Limb (tissue), 2 donors: ENCODE measurements around the gene DMAC2.
"Not testable (repeated sequence)": the region's sequence is repeated elsewhere in the genome, so short reads cannot be mapped to it uniquely, and the experiment has no call there.

Experiments
- DNase-seq, 2 donors: peaks; one replicate each; pipeline ENCODE4 v3.0.0-alpha.2; 2016; ENCODE audit errors: extremely low spot score in 2 of 2

The DMAC2 gene

DNA sequence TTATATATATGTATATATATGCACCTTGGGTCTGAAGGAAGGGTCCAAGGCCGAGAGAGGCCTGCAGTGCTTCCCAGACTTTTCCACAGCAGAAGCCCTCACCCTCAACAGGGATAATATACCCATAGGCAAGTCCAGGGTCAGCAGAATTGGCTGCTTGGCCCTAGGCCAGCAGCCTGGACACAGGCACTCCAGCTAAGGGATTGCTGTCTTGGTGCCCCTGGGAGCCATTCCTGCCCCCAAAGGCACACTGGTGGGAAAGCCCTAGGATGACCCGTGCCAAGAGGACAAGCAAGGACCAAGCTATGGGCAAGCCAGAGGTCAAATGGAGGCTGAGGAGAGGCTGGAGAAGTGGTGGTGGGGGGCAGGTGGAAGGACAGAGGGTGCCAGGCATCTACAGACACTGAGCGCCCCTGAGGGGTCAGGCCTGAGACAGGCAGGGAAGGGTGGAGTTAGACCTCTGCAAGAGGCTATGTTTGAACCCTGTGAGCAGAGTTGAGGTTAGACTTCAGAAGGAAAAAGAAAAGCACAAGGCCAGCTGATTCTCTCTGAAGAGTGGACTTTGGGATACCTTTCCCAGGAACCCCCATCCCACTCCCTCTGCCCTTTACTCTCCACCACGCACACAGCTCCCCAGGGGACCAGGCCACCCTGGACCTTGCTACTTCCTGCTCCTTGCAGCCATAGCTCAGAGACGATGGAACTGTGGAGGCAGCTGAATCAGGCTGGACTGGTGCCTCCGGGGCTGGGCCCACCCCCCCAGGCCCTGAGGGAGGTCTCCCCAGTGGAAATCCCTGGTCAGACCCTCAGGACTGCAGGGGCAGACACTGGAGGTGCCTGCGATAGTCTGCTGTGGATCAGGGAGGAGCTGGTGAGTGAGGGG is 3.0 kb upstream of the DMAC2 start, which contains the start of gene ERICH4:
Gene ERICH4, plus strand, starts transcription at position 684 of the 883 bp plus-strand sequence. Its CDS starts 14 bp downstream, at position 698.
- no peak for DNase-seq

GRCh38 chr19:41441321-41441945 is 1.7 kb upstream of the DMAC2 start:
- no peak for DNase-seq

DNA sequence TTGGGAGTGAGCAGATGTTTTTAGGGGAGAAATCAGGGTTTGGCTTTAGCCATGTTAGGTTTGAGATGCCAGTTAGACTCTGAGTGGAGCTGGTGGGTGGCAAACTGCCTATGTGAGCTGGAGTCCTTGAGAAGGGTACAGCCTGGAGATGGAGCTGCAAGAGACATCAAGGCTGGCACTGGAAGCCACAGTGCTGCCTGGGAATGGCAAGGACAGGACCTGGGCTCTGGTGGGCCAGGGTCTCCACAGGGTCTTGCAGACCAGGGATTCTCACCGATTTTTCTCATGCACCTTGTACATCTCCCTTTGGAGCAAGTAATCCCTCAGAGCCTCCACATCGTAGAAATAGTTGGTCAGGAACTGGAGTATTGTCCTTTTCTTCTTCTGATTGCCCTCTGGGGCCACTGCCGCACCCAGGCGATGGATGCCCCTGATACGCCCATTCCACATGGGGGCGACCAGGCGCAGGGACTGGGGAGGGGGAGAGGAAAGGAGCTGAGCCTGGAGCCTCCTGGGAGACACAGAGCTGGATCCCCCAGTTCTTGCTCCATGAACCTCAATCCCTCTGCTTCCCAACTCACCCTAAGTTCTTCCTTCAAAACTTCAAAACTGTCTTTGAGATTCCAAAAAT is 1.7 kb downstream of the DMAC2 start:
- no peak for DNase-seq

DNA sequence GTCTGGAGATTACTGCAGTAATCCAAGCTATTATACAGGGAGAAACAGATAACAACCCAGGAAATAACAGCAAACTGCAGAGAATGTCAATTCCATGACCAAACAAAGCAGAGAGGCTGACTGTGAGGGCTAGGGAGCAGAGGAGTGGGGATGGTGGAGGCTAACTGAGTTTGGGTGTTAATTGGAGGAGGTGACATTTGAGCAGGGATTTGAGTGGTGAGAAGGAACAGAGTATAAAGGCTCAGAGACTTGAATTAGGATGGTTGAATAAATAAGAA is 3.1 kb downstream of the DMAC2 start:
- no peak for DNase-seq

- DNase-seq = no peak
Measured at GRCh38 chr19:41435936-41436673, 3.6 kb downstream of the DMAC2 start.

- DNase-seq = not testable (repeated sequence)
Measured at GRCh38 chr19:41435376-41435775, 4.3 kb downstream of the DMAC2 start.

- DNase-seq = no peak
Measured at GRCh38 chr19:41434450-41434849, 5.3 kb downstream of the DMAC2 start.

DNA sequence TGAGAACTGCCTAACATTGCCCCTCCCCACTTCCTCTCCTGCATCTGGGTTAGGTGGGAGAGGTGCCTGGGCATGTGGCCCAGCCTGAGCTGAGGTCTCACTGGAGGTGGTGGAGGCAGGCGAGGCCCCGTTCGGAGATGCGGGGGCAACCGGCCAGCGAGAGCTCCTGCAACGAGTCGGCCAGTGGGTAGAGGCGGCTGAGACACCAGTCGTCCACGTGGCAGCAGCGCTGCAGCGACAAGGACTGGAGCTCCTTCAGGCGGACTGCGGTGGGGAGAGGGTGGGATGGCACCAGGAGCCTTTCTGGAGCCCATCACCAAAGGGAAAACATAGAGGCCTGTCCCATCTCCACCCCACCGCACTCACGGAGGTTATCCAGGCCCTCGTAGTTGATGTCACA is 6.5 kb downstream of the DMAC2 start:
- DNase-seq = no peak

- no peak for DNase-seq
Measured at GRCh38 chr19:41431426-41432386, 8.0 kb downstream of the DMAC2 start.

- DNase-seq = no peak
Measured at GRCh38 chr19:41430922-41431321, 8.8 kb downstream of the DMAC2 start.

DNA sequence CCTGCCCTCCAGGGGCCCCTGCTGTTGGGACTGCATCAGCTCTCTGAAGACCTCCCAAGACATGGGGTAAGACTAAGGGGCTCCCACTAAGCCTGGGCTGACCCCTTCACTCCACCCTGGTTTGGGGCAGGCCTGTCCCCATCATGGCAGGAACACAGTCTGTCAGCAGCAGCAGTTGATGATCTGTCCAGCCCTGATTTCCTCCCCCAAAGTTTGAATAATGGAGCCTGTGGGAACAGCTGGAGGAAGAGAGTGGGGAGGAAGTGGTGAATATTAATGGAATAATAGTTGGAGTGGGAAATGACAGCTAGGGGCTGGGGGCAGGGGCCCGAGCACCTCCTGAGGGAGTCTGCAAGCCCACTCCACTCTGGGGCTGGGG is 11.2 kb downstream of the DMAC2 start:
- no peak for DNase-seq

- DNase-seq = no peak
Measured at GRCh38 chr19:41427647-41428480, 11.8 kb downstream of the DMAC2 start.

- DNase-seq = peak; percentile 41 to 78
Measured at GRCh38 chr19:41426952-41427646, 12.6 kb downstream of the DMAC2 start, which contains the start of gene B3GNT8. Gene B3GNT8, minus strand, starts transcription at chr19:41427374. Its CDS starts 596 bp downstream, at chr19:41426778.

DNA sequence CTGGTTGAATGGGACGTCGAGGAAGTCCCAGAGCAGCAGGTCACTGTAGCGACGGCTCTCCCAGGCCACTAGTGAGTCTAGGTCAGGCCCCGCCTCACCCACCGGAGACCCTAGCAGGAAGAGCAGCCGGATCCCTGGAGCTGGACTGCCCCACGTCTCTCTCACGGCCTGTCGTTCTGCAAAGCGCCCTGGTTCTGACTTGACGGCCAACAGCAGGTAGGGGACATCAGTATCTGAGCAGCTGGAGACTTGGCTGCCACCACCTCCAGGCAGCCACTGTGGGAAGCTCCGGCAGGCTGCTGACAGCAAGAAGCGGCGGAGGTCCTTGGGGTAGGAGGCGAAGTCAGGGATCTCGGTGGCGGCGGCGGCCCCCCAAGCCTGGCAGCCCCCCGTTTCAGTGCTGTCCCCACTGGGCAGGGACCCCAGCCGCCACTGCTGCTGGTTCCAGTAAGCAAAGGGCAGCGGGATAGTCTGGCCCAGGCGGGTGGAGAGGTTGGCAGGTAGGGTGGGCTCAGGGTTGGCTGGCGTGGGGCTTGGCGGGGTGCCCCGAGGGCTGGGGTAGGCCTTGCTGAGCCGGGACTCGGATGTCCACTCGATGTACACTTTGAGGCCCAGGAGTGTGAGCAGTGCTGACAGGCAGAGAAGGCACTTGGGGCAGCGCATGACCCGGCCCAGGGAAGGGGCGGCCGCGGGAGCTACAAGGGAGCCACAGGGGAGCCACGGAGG is 13.4 kb downstream of the DMAC2 start:
- no peak for DNase-seq

DNA sequence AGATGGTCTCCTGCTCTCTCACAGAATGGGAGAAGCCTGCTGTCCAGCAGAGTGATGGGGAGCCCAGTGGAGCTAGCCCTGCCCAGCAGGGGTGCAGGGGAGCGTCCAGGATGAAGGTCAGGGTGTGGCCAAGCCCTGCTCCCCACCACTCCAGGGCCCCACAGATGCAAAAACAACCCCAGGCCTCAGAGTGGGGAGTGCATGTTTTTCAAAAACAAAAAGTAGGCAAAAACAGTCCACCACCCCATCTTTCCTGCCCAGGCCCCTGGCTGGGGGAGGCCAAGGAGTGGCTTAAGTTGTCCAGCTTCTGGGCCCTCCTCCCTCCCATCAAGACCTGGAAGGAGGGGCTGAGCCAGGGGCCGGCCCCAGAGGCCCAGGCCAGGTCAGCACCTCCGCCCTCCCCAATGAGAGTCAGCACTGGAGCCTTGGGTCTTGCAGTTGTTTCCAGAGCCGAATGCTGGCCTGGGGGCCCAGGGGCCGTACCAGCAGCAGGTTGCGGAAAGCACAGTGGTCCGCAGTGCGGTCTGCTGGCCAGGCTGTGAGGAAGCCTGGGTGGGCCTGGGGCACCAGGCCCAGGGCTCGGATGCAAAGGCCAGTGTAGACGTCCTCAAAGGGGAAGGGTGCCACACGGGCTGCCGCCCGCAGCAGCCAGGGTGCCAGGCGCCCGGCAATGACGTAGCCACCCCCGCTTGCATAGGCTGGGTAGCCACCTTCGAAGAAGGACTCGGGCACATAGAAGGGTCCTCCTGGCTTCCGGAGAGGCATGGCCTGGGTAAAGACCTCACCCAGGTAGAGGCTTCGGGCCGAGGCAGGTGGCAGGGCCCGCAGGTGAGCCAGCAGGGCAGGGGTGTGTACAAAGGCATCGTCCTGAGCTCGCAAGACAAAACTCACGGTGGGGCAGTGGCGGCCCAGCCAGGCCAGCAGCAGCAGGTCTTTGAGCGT is 14.3 kb downstream of the DMAC2 start:
- no peak for DNase-seq

DNA sequence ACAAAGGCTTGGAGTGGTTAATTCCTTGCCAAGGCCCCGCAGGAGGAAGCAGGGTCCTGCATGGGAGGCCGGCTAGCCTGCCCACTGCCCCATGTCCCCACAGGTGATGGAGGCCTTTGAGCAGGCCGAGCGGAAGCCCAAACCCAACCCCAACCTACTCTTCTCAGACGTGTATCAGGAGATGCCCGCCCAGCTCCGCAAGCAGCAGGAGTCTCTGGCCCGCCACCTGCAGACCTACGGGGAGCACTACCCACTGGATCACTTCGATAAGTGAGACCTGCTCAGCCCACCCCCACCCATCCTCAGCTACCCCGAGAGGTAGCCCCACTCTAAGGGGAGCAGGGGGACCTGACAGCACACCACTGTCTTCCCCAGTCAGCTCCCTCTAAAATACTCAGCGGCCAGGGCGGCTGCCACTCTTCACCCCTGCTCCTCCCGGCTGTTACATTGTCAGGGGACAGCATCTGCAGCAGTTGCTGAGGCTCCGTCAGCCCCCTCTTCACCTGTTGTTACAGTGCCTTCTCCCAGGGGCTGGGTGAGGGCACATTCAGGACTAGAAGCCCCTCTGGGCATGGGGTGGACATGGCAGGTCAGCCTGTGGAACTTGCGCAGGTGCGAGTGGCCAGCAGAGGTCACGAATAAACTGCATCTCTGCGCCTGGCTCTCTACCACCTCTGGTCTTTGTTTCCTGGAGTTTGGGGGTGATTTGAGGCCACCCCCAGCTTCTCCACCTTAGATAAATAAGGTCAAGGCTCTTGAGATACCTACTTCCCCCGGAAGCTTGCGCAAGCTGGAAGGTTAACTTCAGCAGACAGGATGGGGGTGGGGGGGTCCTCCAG is 15.2 kb downstream of the DMAC2 start:
- DNase-seq = no peak
